H1 (cell line): ENCODE measurements around the gene CDKL4. TPM values are rescaled to one million over a fixed set of nuclear protein-coding genes. Genes with fewer than 3 reads are reported as not detected.

Experiments
- CTCF ChIA-PET: fragments of 300-600 bp; sonication (Branson Sonifier 250); formaldehyde crosslinking; loops from one replicate; lab custom pipeline; 2021; ENCODE audit not compliant: partially characterized antibody; lab: Charles Lee
- POLR2A ChIA-PET: fragments of 300-600 bp; sonication (Branson Sonifier 250); formaldehyde crosslinking; loops from one replicate; lab custom pipeline; 2021; ENCODE audit warnings: inconsistent platforms; ENCODE audit not compliant: partially characterized antibody; lab: Charles Lee
- DNase-seq, 2 experiments: peaks; one replicate each; pipeline versions ENCODE4 v3.0.0 to v3.0.0-alpha.2; 2010 to 2022; ENCODE audit warnings: low spot score in 2 of 2, low read depth in 1 of 2, mixed read lengths in 1 of 2
- FAIRE-seq: peaks from 2 replicates; lab custom pipeline; 2011; peaks lifted over from hg19 to GRCh38; lab: Jason Lieb, UNC
- H2AFZ ChIP-seq: 2 replicates; pipeline ENCODE4 v1.8.1; 2012; ENCODE audit warnings: low read length, inconsistent platforms
- H2AK5ac ChIP-seq: 2 replicates; pipeline ENCODE4 v1.6.1; 2013; ENCODE audit warnings: low read depth, low read length
- H2BK120ac ChIP-seq: replicated peaks from 2 replicates; pipeline ENCODE3; 2013; ENCODE audit warnings: low read depth, low read length, inconsistent platforms
- H2BK12ac ChIP-seq: 2 replicates; pipeline ENCODE4 v1.6.1; 2013; ENCODE audit warnings: low read depth, low read length
- H2BK15ac ChIP-seq: 2 replicates; pipeline ENCODE4 v1.6.1; 2013; ENCODE audit warnings: low read length
- H2BK20ac ChIP-seq: 2 replicates; pipeline ENCODE4 v1.6.1; 2013; ENCODE audit warnings: low read length
- H2BK5ac ChIP-seq: 2 replicates; pipeline ENCODE4 v1.6.1; 2013; ENCODE audit warnings: low read depth, low read length
- H3K14ac ChIP-seq: 2 replicates; pipeline ENCODE4 v1.6.1; 2013; ENCODE audit warnings: inconsistent platforms; ENCODE audit not compliant: insufficient read length
- H3K18ac ChIP-seq: 2 replicates; pipeline ENCODE4 v1.6.1; 2013; ENCODE audit warnings: low read length; ENCODE audit errors: extremely low read depth
- H3K23ac ChIP-seq: 2 replicates; pipeline ENCODE4 v1.6.1; 2013; ENCODE audit warnings: inconsistent platforms; ENCODE audit not compliant: insufficient read length
- H3K23me2 ChIP-seq: 2 replicates; pipeline ENCODE4 v1.6.1; 2013; ENCODE audit warnings: low read depth, low read length
- H3K27ac ChIP-seq: 2 replicates; pipeline ENCODE4 v1.6.1; 2011; ENCODE audit warnings: low read depth, low read length, inconsistent platforms
- H3K27me3 ChIP-seq, 4 experiments: replicated peaks in 1 of 4; 1 replicate in 1 of 4; 2 replicates in 3 of 4; pipeline versions ENCODE4 v1.6.1 to v1.8.1; 2011 to 2013; ENCODE audit warnings: low read length in 3 of 4, mild to moderate bottlenecking in 3 of 4, inconsistent platforms in 2 of 4, mixed read lengths in 2 of 4, moderate library complexity in 1 of 4; ENCODE audit not compliant: control insufficient read depth in 3 of 4, insufficient read depth in 3 of 4; ENCODE audit errors: extremely low read depth in 1 of 4
- H3K36me3 ChIP-seq, 4 experiments: 2 replicates each; pipeline versions ENCODE4 v1.6.1 to v1.8.1; 2011 to 2013; ENCODE audit warnings: mild to moderate bottlenecking in 4 of 4, low read length in 3 of 4, moderate library complexity in 2 of 4, control low read depth in 1 of 4, inconsistent platforms in 1 of 4; ENCODE audit not compliant: insufficient read depth in 4 of 4, control insufficient read depth in 2 of 4
- H3K4ac ChIP-seq: replicated peaks from 2 replicates; pipeline ENCODE3; 2013; ENCODE audit warnings: low read length, low read depth, mixed read lengths, inconsistent platforms; ENCODE audit not compliant: insufficient read length
- H3K4me1 ChIP-seq, 4 experiments: replicated peaks in 1 of 4; 1 replicate in 1 of 4; 2 replicates in 3 of 4; pipeline versions ENCODE4 v1.6.1 to v1.8.1; 2011 to 2013; ENCODE audit warnings: low read length in 3 of 4, inconsistent platforms in 2 of 4, mixed read lengths in 1 of 4; ENCODE audit not compliant: insufficient read depth in 4 of 4, control insufficient read depth in 3 of 4
- H3K4me2 ChIP-seq, 2 experiments: 2 replicates each; pipeline versions ENCODE4 v1.6.1 to v1.8.1; 2011 to 2013; ENCODE audit warnings: low read depth in 2 of 2, low read length in 2 of 2, control low read depth in 1 of 2, inconsistent platforms in 1 of 2, mild to moderate bottlenecking in 1 of 2; ENCODE audit not compliant: insufficient read depth in 1 of 2
- H3K4me3 ChIP-seq, 4 experiments: fragments of 200-600, 300-600 bp in 1 of 4; sonication (generic), shearing (Covaris generic), sonication (Bioruptor Twin) in 1 of 4; 2 replicates each; pipeline versions ENCODE4 v1.5.1 to v1.8.1; 2011 to 2016; ENCODE audit warnings: low read length in 4 of 4, low read depth in 3 of 4, control low read depth in 2 of 4, inconsistent platforms in 2 of 4, mild to moderate bottlenecking in 2 of 4, mixed read lengths in 1 of 4, moderate library complexity in 1 of 4; ENCODE audit not compliant: insufficient read depth in 2 of 4; ENCODE audit errors: extremely low read depth in 1 of 4
- H3K56ac ChIP-seq: replicated peaks from 2 replicates; pipeline ENCODE3; 2013; ENCODE audit warnings: low read depth, mild to moderate bottlenecking, mixed read lengths, low read length, inconsistent platforms; ENCODE audit not compliant: insufficient read length
- H3K79me1 ChIP-seq: 2 replicates; pipeline ENCODE4 v1.6.1; 2013; ENCODE audit warnings: low read depth, low read length, control low read depth
- H3K79me2 ChIP-seq, 2 experiments: 2 replicates each; pipeline versions ENCODE4 v1.6.1 to v1.8.1; 2012 to 2013; ENCODE audit warnings: low read length in 2 of 2, mild to moderate bottlenecking in 2 of 2, inconsistent platforms in 1 of 2; ENCODE audit not compliant: insufficient read depth in 2 of 2, control insufficient read depth in 1 of 2
- H3K9ac ChIP-seq, 4 experiments: replicated peaks in 1 of 4; 1 replicate in 1 of 4; 2 replicates in 3 of 4; pipeline versions ENCODE4 v1.6.1 to v1.8.1; 2011 to 2013; ENCODE audit warnings: low read depth in 3 of 4, low read length in 3 of 4, control low read depth in 2 of 4, mild to moderate bottlenecking in 2 of 4, moderate library complexity in 2 of 4, inconsistent platforms in 1 of 4; ENCODE audit errors: extremely low read depth in 1 of 4
- H3K9me3 ChIP-seq, 2 experiments: 2 replicates each; pipeline versions ENCODE4 v1.6.1 to v1.8.1; 2012 to 2013; ENCODE audit warnings: mild to moderate bottlenecking in 2 of 2, moderate library complexity in 2 of 2, control low read depth in 1 of 2, inconsistent platforms in 1 of 2, low read depth in 1 of 2, low read length in 1 of 2, mixed read lengths in 1 of 2; ENCODE audit not compliant: insufficient read depth in 2 of 2
- H4K20me1 ChIP-seq, 2 experiments: replicated peaks in 1 of 2; 2 replicates each; pipeline versions ENCODE3 to v1.8.1; 2011 to 2013; ENCODE audit warnings: inconsistent platforms in 2 of 2, low read length in 2 of 2, mild to moderate bottlenecking in 1 of 2; ENCODE audit not compliant: insufficient read depth in 2 of 2, control insufficient read depth in 1 of 2
- H4K5ac ChIP-seq: 2 replicates; pipeline ENCODE4 v1.6.1; 2013; ENCODE audit warnings: low read length, low read depth, mixed read lengths, inconsistent platforms; ENCODE audit not compliant: insufficient read length
- H4K8ac ChIP-seq: 2 replicates; pipeline ENCODE4 v1.8.0; 2013; ENCODE audit warnings: mild to moderate bottlenecking, moderate library complexity, low read length, inconsistent platforms; ENCODE audit not compliant: insufficient read depth; ENCODE audit errors: extremely low read depth
- H4K91ac ChIP-seq: replicated peaks from 2 replicates; pipeline ENCODE3; 2013; ENCODE audit warnings: low read length, mixed read lengths, inconsistent platforms; ENCODE audit not compliant: insufficient read length
- ASH2L ChIP-seq: fragments of 200-600, 300-600 bp; sonication (generic); IDR thresholded peaks from one replicate; pipeline ENCODE4 v1.7.1; 2017; ENCODE audit warnings: low read length
- E2F6 ChIP-seq: IDR thresholded peaks from 2 replicates; pipeline ENCODE4 v1.6.1; 2012; ENCODE audit warnings: inconsistent platforms
- EGR1 ChIP-seq: IDR thresholded peaks from 2 replicates; pipeline ENCODE4 v1.6.1; 2011; ENCODE audit warnings: low read depth, low read length, borderline replicate concordance
- FOSL1 ChIP-seq: IDR thresholded peaks from 2 replicates; pipeline ENCODE4 v1.6.1; 2011; ENCODE audit warnings: mild to moderate bottlenecking, low read depth, low read length, moderate library complexity; ENCODE audit not compliant: insufficient read depth
- JUN ChIP-seq: IDR thresholded peaks from 2 replicates; pipeline ENCODE4 v1.6.1; 2011; ENCODE audit warnings: low read depth, mild to moderate bottlenecking, improper control_type of control experiment, low read length
- JUND ChIP-seq: IDR thresholded peaks from 2 replicates; pipeline ENCODE4 v1.6.1; 2011; ENCODE audit warnings: mild to moderate bottlenecking, improper control_type of control experiment, low read length
- TCF12 ChIP-seq: IDR thresholded peaks from 2 replicates; pipeline ENCODE4 v1.6.1; 2011; ENCODE audit warnings: low read depth, mild to moderate bottlenecking, low read length
- WGBS, 2 experiments: shearing (Covaris generic) in 1 of 2; methylation state at CpG; one replicate each; pipeline versions ENCODE4 v1.1.6 to v1.1.7; 2013 to 2015; ENCODE audit warnings: low lambda C conversion rate in 2 of 2, mixed read lengths in 2 of 2, inconsistent platforms in 1 of 2, low coverage in 1 of 2, missing lambda C conversion rate in 1 of 2; ENCODE audit not compliant: insufficient replicate concordance in 2 of 2, insufficient coverage in 1 of 2, insufficient read length in 1 of 2; ENCODE audit errors: extremely low coverage in 1 of 2, missing lambda C conversion rate in 1 of 2; 5-methylcytosine and 5-hydroxymethylcytosine counted together
- polyA plus RNA-seq, 7 experiments: library from polyadenylated mRNA; depleted of rRNA in 3 of 7; stranded (reverse) in 5 of 7; unstranded in 2 of 7; fragments of >200 nt in 5 of 7; fragments of 200-250 nt in 2 of 7; gene quantifications; 1 replicate in 5 of 7; 2 replicates in 1 of 7; 4 replicates in 1 of 7; pipeline versions ENCODE4 v1.2.1 to v1.2.3, GENCODE V29; 2011 to 2013; ENCODE audit warnings: missing spikeins in 2 of 7, mixed read lengths in 2 of 7
- total RNA-seq: library from RNA; stranded (reverse); fragmentation: NEBNext Ultra II Directional; extraction: Animal tissue kit (Norgen Biotek cat#: 25700); gene quantifications from 2 replicates; pipeline ENCODE4 v1.2.1, GENCODE V29; 2021

Gene CDKL4
- total and polyA plus RNA-seq, 2 of the 8 experiments (the other 6 are each of a cell fraction or from before 2014, with no cell fraction given): not detected

DNA sequence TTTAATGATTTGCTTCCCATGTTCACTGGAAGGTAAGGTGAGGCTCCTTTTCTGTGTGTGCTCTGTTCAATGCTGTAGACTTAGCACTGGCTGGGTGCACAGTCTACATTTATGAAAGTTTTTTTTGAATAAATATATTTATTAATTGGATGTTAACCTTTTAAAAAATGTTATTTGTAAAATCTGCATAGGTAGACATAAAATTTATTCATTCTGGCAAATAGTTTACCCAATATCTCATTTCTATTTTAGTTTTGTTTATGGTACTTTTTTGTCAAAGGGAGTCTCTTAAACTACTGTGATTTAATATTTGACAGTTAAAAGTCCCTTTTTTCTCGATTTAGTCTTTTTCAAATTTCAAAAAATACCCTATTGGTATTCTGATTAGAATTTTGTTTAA lies 19.9 kb downstream of the CDKL4 start:
- Histone ChIP-seq H3K23ac (no peak overlapping the region), H4K20me1 (no peaks in the 10 kb centered on the region), H3K27me3 (no peaks in the 10 kb centered on the region), H3K9me3 (no peaks in the 10 kb centered on the region), H3K4ac (no peak overlapping the region), H3K27ac (no peak overlapping the region), H2BK120ac (no peak overlapping the region), H2BK5ac (no peak overlapping the region), H3K23me2 (no peaks in the 10 kb centered on the region), H3K4me2 (no peak overlapping the region), H4K5ac (no peak overlapping the region), H3K36me3 (no peaks in the 10 kb centered on the region), H2BK12ac (no peak overlapping the region), H4K91ac (no peak overlapping the region), H3K9ac (no peak overlapping the region), H3K4me3 (no peak overlapping the region), H2BK15ac (no peak overlapping the region), H2AK5ac (no peak overlapping the region), H3K56ac (no peak overlapping the region), H3K14ac (no peak overlapping the region), H2BK20ac (no peak overlapping the region), H4K8ac (no peak overlapping the region), H3K79me2 (no peaks in the 10 kb centered on the region), H3K79me1 (no peaks in the 10 kb centered on the region), H3K4me1 (peaks cover 0 to 5% (median 3%) of the 10 kb centered on the region in 4 experiments; a peak in 4 of 7 replicates), H2AFZ (no peak overlapping the region), H3K18ac (no peak overlapping the region)
- DNase-seq: no peak
- WGBS, 2 experiments: 88% methylated on average over 1 of the region's 1 CpG; no CpG with 5 or more reads in 1 of the 2 experiments
- TF ChIP-seq E2F6 (no peak), JUND (no peak), TCF12 (no peak), FOSL1 (no peak), EGR1 (no peak), ASH2L (no peak), JUN (no peak)
- CTCF ChIA-PET: interaction anchor here (9.1 kb wide), 1 partner anchor 164 kb away, joined by 196 read pairs; no protein-coding TSS in a partner anchor
- POLR2A ChIA-PET: no interaction called here
- no peak for FAIRE-seq
